NCI-H2171 treated with DMSO at 0.1 percent for 48 hours (cell line): Measurements from ENCODE around the gene CLASRP.
A peak's percentile ranks its signal among the peaks of the same experiment; 100 is the strongest.

ENCODE experiments used
- DNase-seq: peaks from one replicate; lab custom pipeline; 2025; lab: John Stamatoyannopoulos, UW

CLASRP gene

GRCh38 chr19:45086480-45086879, 47.6 kb downstream of the CLASRP start:
- no peak for DNase-seq

GRCh38 chr19:45087531-45087930, 48.7 kb downstream of the CLASRP start:
- no peak for DNase-seq

GRCh38 chr19:45090034-45090433, 51.2 kb downstream of the CLASRP start:
- no peak for DNase-seq

GRCh38 chr19:45090606-45091005, 51.8 kb downstream of the CLASRP start:
- DNase-seq = no peak

GRCh38 chr19:45091031-45091923, 52.4 kb downstream of the CLASRP start:
- peak; percentile 98 for DNase-seq

GRCh38 chr19:45092747-45093678, 54.2 kb downstream of the CLASRP start, which contains the start of gene PPP1R37:
Gene PPP1R37, plus strand, starts transcription at chr19:45093179. Its CDS starts 147 bp downstream, at chr19:45093326.
- peak; percentile 97 for DNase-seq

GRCh38 chr19:45094137-45094536, 55.3 kb downstream of the CLASRP start:
- DNase-seq = no peak

GRCh38 chr19:45094707-45095106, 55.9 kb downstream of the CLASRP start:
- DNase-seq = no peak

- no peak for DNase-seq
These were observed 56.9 kb downstream of the CLASRP start for GRCh38 chr19:45095496-45096413.

- no peak for DNase-seq
These were observed 57.9 kb downstream of the CLASRP start for GRCh38 chr19:45096700-45097099.

GRCh38 chr19:45097450-45097775, 58.6 kb downstream of the CLASRP start:
- DNase-seq = no peak

GRCh38 chr19:45097776-45098520, 59.1 kb downstream of the CLASRP start:
- DNase-seq = no peak

GRCh38 chr19:45098521-45099466, 59.9 kb downstream of the CLASRP start:
- peak; percentile 69 for DNase-seq

GRCh38 chr19:45099467-45100191, 60.8 kb downstream of the CLASRP start:
- no peak for DNase-seq

- no peak for DNase-seq
These were observed 61.4 kb downstream of the CLASRP start for GRCh38 chr19:45100201-45100600.

GRCh38 chr19:45100846-45101252, 62.0 kb downstream of the CLASRP start:
- no peak for DNase-seq

GRCh38 chr19:45101806-45102205, 63.0 kb downstream of the CLASRP start:
- no peak for DNase-seq

- DNase-seq = no peak
These were observed 63.6 kb downstream of the CLASRP start for GRCh38 chr19:45102481-45102880.

GRCh38 chr19:45103156-45103507, 64.3 kb downstream of the CLASRP start:
- DNase-seq = peak; percentile 77
